A549 (cell line): ENCODE results near the gene CENPB.

Experiments
- CBX2 ChIP-seq: fragments of 200-600 bp; sonication (generic); IDR thresholded peaks from 2 replicates; pipeline ENCODE4 v1.6.1; 2016; ENCODE audit warnings: low read depth, mild to moderate bottlenecking, borderline replicate concordance
- CTCF ChIP-seq: fragments of >200 bp; sonication (Bioruptor Twin); formaldehyde crosslinking; IDR thresholded peaks from 3 replicates; pipeline ENCODE4 v1.5.1; 2016
- PHF8 ChIP-seq: fragments of 200-600 bp; sonication (generic); IDR thresholded peaks from 2 replicates; pipeline ENCODE4 v1.6.1; 2016; ENCODE audit warnings: low read depth, mild to moderate bottlenecking, antibody characterized with exemption, moderate library complexity, borderline replicate concordance
- POLR2A ChIP-seq: IDR thresholded peaks from 2 replicates; pipeline ENCODE4 v1.6.1; 2012; ENCODE audit warnings: mild to moderate bottlenecking, low read length
- RAD21 ChIP-seq, 2 experiments: fragments of >200 bp in 1 of 2; sonication (Bioruptor Twin) in 1 of 2; formaldehyde crosslinking in 1 of 2; IDR thresholded peaks in 1 of 2; conservative IDR thresholded peaks in 1 of 2; 2 replicates in 1 of 2; 3 replicates in 1 of 2; pipeline ENCODE4 v1.6.1; 2012 to 2018; ENCODE audit warnings: inconsistent platforms in 1 of 2
- REST ChIP-seq: fragments of 200-600 bp; sonication (generic); IDR thresholded peaks from 2 replicates; pipeline ENCODE4 v1.6.1; 2016; ENCODE audit warnings: antibody characterized with exemption, mild to moderate bottlenecking, moderate library complexity
- RFX5 ChIP-seq: fragments of 450-650 bp; IDR thresholded peaks from 2 replicates; pipeline ENCODE4 v1.7.1; 2014; ENCODE audit warnings: antibody characterized with exemption, mild to moderate bottlenecking, moderate library complexity
- RNF2 ChIP-seq: fragments of 200-600 bp; sonication (generic); IDR thresholded peaks from 2 replicates; pipeline ENCODE4 v1.6.1; 2016; ENCODE audit warnings: low read depth, mild to moderate bottlenecking, antibody characterized with exemption, moderate library complexity, borderline replicate concordance

GRCh38 chr20:3734111-3734843 lies 52.3 kb downstream of the CENPB start:
- TF ChIP-seq CTCF (no peak), PHF8 (no peak), POLR2A (no peak), REST (no peak), CBX2 (no peak), RFX5 (no peak), RNF2 (no peak), RAD21 (conservative IDR thresholded peaks at IDR 0.05 in 1 of 2, IDR thresholded peaks at IDR 0.05 in 1 of 2) (no peak)
